ENCODE results near the gene CDCA7L. TPM values are rescaled to one million over a fixed set of nuclear protein-coding genes. Genes with fewer than 3 reads are reported as not detected.
"Not testable (repeated sequence)": the region's sequence is repeated elsewhere in the genome, so short reads cannot be mapped to it uniquely, and the experiment has no call there.

Gene CDCA7L
- total RNA-seq, 1 donor, result 31.5 TPM

- no peak overlapping the region for H3K4me3 ChIP-seq (ENCODE audit: low read depth, low read length)
- no peak for DNase-seq (ENCODE audit: low read depth)
- TF ChIP-seq, protein P1, sequence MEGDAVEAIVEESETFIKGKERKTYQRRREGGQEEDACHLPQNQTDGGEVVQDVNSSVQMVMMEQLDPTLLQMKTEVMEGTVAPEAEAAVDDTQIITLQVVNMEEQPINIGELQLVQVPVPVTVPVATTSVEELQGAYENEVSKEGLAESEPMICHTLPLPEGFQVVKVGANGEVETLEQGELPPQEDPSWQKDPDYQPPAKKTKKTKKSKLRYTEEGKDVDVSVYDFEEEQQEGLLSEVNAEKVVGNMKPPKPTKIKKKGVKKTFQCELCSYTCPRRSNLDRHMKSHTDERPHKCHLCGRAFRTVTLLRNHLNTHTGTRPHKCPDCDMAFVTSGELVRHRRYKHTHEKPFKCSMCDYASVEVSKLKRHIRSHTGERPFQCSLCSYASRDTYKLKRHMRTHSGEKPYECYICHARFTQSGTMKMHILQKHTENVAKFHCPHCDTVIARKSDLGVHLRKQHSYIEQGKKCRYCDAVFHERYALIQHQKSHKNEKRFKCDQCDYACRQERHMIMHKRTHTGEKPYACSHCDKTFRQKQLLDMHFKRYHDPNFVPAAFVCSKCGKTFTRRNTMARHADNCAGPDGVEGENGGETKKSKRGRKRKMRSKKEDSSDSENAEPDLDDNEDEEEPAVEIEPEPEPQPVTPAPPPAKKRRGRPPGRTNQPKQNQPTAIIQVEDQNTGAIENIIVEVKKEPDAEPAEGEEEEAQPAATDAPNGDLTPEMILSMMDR (IDR thresholded peaks at IDR 0.05; ENCODE audit: insufficient read depth, low read depth, low read length), result no peak
These were observed 6.4 kb downstream of the CDCA7L start for GRCh38 chr7:21939136-21939857.

DNA sequence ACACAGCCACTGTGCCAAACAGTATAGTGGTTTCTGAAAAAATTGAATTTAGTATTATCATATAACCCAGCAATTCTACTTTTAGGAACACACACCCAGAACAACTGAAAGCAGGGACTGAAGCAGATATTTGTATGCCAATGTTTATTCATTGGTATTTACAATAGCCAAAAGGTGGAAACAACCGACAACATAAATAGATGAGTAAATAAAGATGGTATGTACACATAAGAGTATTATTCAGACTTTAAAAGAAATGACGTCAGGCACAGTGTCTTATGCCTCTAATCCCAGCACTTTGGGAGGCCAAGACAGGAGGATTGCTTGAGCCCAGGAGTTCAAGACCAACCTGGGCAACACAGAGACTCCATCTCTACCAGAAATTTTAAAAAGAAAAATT is 7.2 kb downstream of the CDCA7L start:
- TF ChIP-seq, protein P1 (IDR thresholded peaks at IDR 0.05; ENCODE audit: insufficient read depth, low read depth, low read length), result no peak
- no peak for DNase-seq (ENCODE audit: low read depth)
- H3K4me3 ChIP-seq (ENCODE audit: low read depth, low read length), result no peak overlapping the region

DNA sequence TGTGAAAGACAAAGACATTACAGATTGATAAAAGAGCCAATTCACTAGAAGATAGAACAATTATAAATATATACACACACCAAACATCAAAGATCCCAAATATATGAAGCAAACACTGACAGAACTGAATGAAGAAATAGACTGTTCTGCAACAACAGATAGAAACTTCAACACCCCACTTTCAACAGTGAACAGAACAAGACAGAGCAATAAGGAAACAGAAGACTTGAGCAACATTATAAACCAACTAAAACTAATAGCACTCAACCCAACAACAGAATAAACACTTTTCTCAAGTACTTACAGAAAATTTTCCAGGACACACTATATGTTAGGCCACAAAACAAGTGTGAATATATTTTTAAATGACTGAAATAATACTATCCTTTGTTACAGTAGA is 10.9 kb downstream of the CDCA7L start:
- DNase-seq (ENCODE audit: low read depth), result no peak
- H3K4me3 ChIP-seq (ENCODE audit: low read depth, low read length), result no peak overlapping the region
- TF ChIP-seq, protein P1 (IDR thresholded peaks at IDR 0.05; ENCODE audit: insufficient read depth, low read depth, low read length), result no peak

DNA sequence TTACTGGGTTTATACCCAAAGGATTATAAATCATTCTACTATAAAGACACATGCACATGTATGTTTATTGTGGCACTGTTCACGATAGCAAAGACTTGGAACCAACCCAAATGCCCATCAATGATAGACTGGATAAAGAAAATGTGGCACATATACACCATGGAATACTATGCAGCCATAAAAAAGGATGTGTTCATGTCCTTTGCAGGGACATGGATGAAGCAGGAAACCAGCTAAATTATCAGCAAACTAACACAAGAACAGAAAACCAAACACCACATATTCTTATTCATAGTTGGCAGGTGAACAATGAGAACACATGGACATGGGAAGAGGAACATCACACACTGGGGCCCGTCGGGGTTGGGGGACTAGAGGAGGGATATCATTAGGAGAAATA is 12.4 kb downstream of the CDCA7L start:
- DNase-seq (ENCODE audit: low read depth); H3K4me3 ChIP-seq (ENCODE audit: low read depth, low read length): not testable (repeated sequence)

DNA sequence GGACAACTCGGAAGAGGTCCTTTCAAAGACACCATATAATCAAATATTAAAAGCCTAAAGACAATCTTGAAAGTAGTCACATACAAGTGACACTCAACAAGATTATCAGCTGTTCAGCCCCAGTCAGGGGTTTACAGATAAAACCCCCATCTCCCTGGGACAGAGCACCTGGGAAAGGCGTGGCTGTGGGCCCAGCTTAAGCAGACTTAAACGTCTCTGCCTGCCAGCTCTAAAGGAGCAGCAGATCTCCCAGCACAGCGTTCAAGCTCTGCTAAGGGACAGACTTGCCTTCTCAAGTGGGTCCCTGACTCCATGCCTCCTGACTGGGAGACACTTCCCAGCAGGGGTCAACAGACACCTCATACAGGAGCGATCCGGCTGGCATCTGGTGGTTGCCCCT is 18.0 kb downstream of the CDCA7L start:
- no peak for DNase-seq (ENCODE audit: low read depth)
- H3K4me3 ChIP-seq (ENCODE audit: low read depth, low read length), result no peak overlapping the region
- TF ChIP-seq, protein P1 (IDR thresholded peaks at IDR 0.05; ENCODE audit: insufficient read depth, low read depth, low read length), result no peak

- no peak for DNase-seq (ENCODE audit: low read depth)
- TF ChIP-seq, protein P1 (IDR thresholded peaks at IDR 0.05; ENCODE audit: insufficient read depth, low read depth, low read length), result no peak
- H3K4me3 ChIP-seq (ENCODE audit: low read depth, low read length), result no peak overlapping the region
These were observed 19.3 kb downstream of the CDCA7L start for GRCh38 chr7:21926448-21926847.

DNA sequence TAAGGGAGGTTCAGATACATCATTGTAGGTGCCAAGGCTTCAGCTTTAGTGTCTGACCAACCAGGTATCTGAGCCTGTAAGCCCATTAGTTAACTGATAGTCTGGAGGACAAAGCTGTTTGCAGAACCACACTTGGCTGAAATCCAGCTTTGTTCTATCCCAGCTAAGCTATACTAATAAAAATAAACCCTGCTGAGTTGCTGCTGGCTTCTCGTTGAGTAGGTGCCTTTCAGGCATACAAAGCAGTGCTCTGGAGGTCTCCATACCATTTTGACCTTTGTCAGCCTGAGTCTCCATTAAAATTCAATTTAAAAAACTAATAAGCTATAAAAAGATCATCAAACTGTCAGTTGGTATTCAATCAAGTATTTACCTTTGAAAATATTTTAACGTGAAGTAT is 22.0 kb downstream of the CDCA7L start:
- TF ChIP-seq, protein P1 (IDR thresholded peaks at IDR 0.05; ENCODE audit: insufficient read depth, low read depth, low read length), result no peak
- no peak for DNase-seq (ENCODE audit: low read depth)
- no peak overlapping the region for H3K4me3 ChIP-seq (ENCODE audit: low read depth, low read length)
